Renal pelvis (tissue), 4 donors: Measurements from ENCODE around the gene GALNT9. TPM values are rescaled to one million over a fixed set of nuclear protein-coding genes. Genes with fewer than 3 reads are reported as not detected.
A peak's percentile ranks its signal among the peaks of the same experiment; 100 is the strongest.
"Not testable (repeated sequence)": the region's sequence is repeated elsewhere in the genome, so short reads cannot be mapped to it uniquely, and the experiment has no call there.

Experiments used
- DNase-seq: peaks from one replicate; pipeline ENCODE4 v3.0.0-alpha.2; 2013
- polyA plus RNA-seq, 3 donors: library from polyadenylated mRNA; unstranded; fragments of 120-200 nt; gene quantifications; one replicate each; pipeline ENCODE4 v1.2.1, GENCODE V29; 2013; ENCODE audit not compliant: insufficient read length in 3 of 3

GALNT9 gene
- polyA plus RNA-seq, 3 donors: 10.5 to 11.8 (median 11.3) TPM

DNA sequence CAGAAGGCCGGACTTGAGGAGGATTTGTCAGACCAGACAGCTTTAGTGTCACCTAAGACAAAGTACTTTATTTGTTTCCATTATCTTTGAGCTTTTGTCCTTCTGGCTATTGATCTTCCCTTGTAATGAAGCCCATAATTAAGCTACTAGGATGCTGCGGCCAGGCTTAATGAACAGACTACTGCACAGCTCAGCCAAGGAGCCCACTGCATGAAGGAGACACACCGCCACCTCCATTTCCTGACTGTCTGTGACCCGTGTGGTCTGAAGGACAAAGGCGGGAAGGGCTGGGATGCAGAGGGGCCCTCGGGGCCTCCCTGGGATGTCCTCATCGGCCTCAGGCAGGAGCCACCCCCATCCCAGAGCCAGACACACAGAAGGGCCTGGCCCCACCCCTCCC, 31.0 kb upstream of the GALNT9 start:
- no peak for DNase-seq

GRCh38 chr12:132359971-132360370, 30.6 kb upstream of the GALNT9 start:
- no peak for DNase-seq

GRCh38 chr12:132359551-132359950, 30.2 kb upstream of the GALNT9 start:
- DNase-seq: no peak

- not testable (repeated sequence) for DNase-seq
Measured at GRCh38 chr12:132358241-132359225, 29.1 kb upstream of the GALNT9 start.

DNA sequence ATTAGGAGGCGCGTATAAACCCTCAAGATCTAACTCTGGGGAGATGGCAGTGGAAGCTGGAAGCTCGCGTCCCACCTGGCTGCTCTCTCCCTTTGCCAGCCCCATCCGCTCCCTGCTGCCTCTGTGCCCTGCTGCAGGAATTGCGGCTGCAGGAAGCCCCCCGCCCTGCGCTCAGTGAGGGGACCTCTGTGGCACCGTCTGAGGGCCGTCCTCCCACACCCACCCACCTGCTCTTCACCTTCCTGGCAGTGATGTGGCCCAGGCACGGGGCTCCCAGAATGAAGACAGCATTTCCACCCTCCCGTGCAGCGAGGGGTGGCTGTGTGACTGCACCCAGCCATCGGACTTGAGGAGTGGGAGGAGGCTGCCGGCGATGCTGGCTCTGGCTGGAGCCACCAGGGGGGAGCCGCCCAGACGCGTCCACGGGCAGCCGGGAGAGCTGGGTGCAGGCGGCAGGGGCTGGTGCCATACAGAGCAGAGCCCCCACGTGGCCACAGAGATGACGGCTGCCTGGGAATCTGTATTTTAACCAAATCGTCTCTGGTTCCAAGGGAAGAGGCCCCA, 28.3 kb upstream of the GALNT9 start:
- no peak for DNase-seq

- peak; percentile 71 for DNase-seq
Measured at GRCh38 chr12:132356691-132357622, 27.6 kb upstream of the GALNT9 start.

DNA sequence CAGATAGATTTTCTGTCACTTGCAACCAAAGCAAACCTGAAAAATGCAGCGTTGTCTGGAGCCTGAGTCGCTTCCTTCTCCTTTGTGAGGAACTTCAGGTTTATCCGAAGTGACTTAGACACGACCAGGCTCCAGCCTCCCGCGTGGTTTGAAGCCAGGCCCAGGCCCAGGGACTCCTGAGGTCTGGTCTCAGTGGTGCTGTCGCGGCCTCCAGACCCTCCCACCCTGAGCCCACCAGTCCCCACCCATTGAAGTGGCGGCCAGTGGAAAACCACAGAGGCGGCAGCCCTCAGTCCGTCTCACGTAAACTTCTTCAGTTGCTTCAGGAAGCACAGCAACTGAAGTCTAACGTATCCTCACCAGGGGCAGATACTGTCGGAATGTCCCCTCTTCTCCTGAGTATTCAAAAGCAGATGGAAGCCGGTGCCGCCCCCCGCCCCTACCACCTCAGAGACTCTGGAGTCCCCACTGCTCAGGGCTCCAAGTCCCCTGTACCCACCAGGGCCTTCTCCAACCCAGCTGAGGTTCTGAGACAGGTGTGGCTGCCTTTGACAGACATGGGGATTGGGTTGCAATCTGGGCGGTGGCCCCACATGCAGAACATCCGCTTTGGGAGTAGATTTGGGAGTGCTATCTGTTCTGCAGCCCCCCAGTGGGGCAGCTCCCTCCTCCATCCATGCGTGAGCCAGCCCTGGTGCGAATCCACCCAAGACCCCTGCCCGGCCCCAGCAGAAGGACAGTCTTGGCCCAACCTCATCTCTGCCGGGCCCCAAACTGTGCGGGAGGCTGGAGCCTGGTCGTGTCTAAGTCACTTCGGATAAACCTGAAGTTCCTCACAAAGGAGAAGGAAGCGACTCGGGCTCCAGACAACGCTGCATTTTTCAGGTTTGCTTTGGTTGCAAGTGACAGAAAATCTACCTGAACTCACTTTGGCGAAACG, 26.6 kb upstream of the GALNT9 start:
- no peak for DNase-seq

DNA sequence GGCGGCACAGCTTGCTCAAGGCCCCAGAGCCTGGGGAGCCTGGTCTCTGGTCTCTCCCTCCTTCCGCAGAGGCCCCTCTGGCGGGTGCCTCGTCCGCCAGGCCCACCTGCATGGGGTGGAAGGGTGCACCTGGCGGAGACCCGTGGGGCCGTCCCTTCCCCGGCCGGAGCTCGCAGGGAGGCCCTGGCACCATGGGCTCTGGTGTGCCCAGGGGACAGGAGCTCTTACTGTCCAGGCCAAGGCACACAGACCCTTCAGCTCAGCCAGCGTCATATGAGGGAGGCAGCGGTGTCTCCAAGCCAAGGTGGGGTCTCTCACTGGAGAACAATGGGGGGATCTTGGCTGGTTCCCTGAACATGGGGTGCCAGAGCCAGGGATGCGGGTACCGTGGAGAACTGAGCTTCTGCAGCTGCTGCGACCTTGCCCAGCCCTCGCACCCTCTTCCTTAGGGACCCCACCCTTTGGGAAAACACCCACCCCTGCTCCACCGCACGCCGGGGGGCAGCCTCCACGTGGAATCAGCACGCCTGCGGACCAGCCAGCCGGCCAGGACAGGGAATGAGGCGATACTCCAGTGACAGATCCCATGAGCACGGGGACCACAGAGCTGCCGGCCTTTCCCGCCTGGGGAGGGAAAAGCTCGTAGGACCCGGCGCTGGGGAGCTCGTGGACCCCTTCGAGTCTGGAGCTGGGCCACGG, 25.7 kb upstream of the GALNT9 start:
- no peak for DNase-seq

GRCh38 chr12:132354211-132354981, 25.0 kb upstream of the GALNT9 start:
- DNase-seq: no peak

DNA sequence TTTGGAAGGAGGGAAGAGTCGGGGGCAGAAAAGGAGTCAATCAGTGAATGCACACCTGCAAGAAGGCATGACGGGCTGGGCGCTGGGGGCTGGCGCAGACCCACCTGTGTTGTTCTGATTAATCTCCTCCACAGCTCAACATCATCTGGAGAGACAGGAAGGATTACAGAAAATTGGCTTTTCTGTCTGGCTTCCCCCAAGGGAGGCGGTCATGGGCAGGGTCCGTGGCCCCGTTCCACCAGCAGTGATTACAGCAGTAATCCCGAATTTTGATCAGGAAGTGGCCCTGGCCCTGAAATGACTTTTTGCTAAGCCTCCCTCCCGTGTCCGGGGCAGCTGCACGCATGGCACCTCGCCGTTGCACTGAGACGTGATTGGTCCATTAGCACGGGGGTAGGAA, 24.4 kb upstream of the GALNT9 start:
- DNase-seq: no peak

DNA sequence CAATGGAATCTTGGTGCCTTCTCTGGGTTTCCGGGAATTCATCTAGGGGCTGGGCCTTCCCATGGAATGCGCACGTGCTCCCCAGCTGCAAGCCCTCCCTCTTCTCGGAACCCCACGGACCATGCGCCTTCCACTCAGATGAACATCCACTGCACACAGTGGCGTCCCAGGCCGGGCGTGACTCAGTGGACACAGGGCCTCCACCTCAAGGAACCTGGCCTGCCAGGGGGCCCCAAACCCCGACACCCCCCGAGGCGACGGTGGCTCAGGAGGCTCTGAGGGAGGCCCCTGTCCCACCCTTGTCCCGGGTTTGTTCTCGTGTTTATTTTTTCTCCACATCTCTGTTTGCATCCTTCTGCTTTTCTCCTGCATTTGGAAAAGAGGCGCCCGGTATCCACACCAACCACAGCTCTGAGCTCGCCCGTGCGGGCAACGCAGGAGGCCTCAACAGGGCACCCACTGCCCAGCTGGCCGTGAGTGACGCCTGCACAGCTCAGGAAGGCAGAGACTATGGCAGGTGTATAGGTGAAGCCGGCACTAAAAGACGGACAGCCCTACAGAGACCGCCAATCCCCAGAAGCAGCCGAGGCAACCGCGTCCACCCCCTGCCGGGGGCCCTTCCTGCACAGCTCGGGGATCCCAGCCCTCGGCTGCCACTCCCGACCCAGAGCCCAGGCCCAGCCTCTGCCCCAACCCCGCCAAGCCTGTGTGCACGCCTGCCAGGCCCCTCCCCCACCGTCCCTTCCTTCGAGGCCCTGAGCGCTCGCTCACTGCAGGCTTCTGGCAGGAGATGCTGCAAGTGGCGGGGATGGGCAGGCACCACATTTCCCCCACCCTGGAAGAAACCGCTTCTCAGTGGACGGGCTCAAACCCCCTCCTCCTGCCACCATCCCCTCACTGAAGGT, 23.8 kb upstream of the GALNT9 start:
- DNase-seq: no peak

GRCh38 chr12:132351751-132352495, 22.5 kb upstream of the GALNT9 start:
- DNase-seq: no peak

DNA sequence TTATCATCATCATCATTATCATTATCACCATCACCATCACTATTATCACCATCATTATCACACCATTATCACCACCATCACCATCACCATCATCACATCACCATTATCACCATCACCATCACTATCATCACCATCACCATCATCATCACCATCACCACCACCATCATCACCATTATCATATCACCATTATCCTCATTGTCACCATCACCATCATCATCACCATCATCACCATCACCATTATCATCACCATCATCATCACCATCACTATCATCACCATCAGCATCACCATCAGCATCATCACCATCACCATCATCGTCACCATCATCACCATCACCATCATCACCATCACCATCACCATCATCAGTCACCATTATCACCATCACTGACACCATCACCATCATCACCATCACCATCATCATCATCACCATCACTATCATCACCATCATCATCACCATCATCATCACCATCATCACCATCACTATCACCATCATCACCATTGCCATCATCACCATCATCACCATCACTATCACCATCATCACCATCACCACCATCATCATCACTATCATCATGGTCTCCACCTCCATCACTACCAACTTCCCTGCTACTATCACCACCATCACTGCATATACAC, 20.2 kb upstream of the GALNT9 start:
- no peak for DNase-seq

- no peak for DNase-seq
Measured at GRCh38 chr12:132348176-132348575, 18.8 kb upstream of the GALNT9 start.

DNA sequence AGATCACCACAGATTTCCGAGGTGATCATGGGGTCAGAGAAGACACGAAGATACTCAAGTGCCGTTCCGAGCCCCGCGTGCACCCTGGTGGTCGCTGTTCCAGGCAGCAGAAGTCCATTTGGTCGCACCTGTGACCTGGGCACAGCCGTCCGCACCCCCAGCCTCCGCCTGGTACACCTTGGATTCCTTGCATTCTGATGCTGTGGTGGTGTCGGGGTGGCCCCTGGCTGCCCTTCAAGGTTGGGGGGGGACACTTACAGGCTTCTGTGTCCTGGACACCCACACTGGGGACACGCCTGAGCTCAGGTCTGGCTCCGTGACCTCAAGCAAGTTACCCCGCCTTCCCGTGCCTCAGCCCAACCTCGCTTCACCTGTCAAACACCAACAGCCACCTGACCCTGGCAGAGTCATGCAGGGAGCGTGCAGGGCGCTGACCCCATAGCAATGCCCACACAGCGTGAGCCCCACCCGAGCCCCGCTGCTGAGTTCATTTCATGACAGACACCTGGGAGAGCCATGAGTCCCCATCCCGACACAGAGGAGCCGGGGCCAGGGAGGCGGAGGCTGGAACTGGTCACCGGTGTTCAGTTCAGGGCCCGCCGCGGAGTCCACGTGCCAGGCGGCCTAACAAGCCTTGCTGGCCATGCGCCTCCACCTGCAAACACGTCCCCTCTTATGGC, 17.9 kb upstream of the GALNT9 start:
- no peak for DNase-seq

GRCh38 chr12:132346471-132347175, 17.2 kb upstream of the GALNT9 start:
- no peak for DNase-seq
